K562 (cell line): Measurements from ENCODE around the gene HEY2. TPM values are rescaled to one million over a fixed set of nuclear protein-coding genes. Genes with fewer than 3 reads are reported as not detected.

Experiments used
- ATAC-seq: fragments of 200-7000 bp; cut with Tn5 transposase; 3 replicates; pipeline ENCODE4 v1.9.1; 2020; ENCODE audit warnings: moderate library complexity
- BruUV-seq: library from RNA; stranded (reverse); fragments of 400-500 nt; replicated peaks from 2 replicates; lab custom pipeline; 2021; lab: Mats Ljungman, UMichigan
- CTCF ChIA-PET: fragments of 300-600 bp; formaldehyde crosslinking; extraction: SDS; loops from one replicate; lab custom pipeline; 2021; ENCODE audit warnings: low intra/inter-chr PET ratio; lab: Yijun Ruan, JAX
- POLR2A ChIA-PET: fragments of 300-600, 350-650 bp; sonication (Branson Sonifier 250); formaldehyde crosslinking; extraction: SDS; loops from one replicate; lab custom pipeline; 2021; ENCODE audit warnings: antibody characterized with exemption, inconsistent platforms; lab: Yijun Ruan, JAX
- DNase-seq, 4 experiments: peaks; one replicate each; pipeline versions ENCODE4 v3.0.0 to v3.0.0-alpha.2; 2011 to 2018; ENCODE audit warnings: low spot score in 3 of 4, mixed read lengths in 3 of 4; ENCODE audit errors: extremely low read depth in 1 of 4
- FAIRE-seq: peaks from 2 replicates; lab custom pipeline; 2011; peaks lifted over from hg19 to GRCh38; lab: Jason Lieb, UNC
- H2AFZ ChIP-seq: 2 replicates; pipeline ENCODE4 v1.6.0; 2011; ENCODE audit warnings: low read depth, low read length, control low read depth, inconsistent platforms
- H3K27ac ChIP-seq: fragments of 200-600 bp; 3 replicates; pipeline ENCODE4 v1.8.0; 2011; ENCODE audit warnings: low read depth, mild to moderate bottlenecking, control low read depth, inconsistent platforms, low read length, moderate library complexity, mixed read lengths; ENCODE audit errors: extremely low read depth
- H3K27me3 ChIP-seq, 2 experiments: fragments of 300-600 bp in 1 of 2; 2 replicates in 1 of 2; 3 replicates in 1 of 2; pipeline versions ENCODE4 v1.6.0 to v1.8.0; 2011; ENCODE audit warnings: inconsistent platforms in 2 of 2, low read length in 2 of 2, mild to moderate bottlenecking in 1 of 2, mixed read lengths in 1 of 2, moderate library complexity in 1 of 2; ENCODE audit not compliant: control insufficient read depth in 2 of 2, insufficient read depth in 2 of 2
- H3K36me3 ChIP-seq: fragments of 300-600 bp; 3 replicates; pipeline ENCODE4 v1.8.0; 2011; ENCODE audit warnings: mild to moderate bottlenecking, low read length, inconsistent platforms; ENCODE audit not compliant: control insufficient read depth, insufficient read depth
- H3K4me1 ChIP-seq, 2 experiments: fragments of 200-600 bp in 1 of 2; replicated peaks in 1 of 2; 2 replicates in 1 of 2; 3 replicates in 1 of 2; pipeline versions ENCODE4 v1.5.1 to v1.8.0; 2011; ENCODE audit warnings: inconsistent platforms in 2 of 2, low read length in 2 of 2, mild to moderate bottlenecking in 1 of 2, mixed read lengths in 1 of 2, moderate library complexity in 1 of 2; ENCODE audit not compliant: control insufficient read depth in 2 of 2, insufficient read depth in 2 of 2
- H3K4me2 ChIP-seq: 2 replicates; pipeline ENCODE4 v1.6.1; 2011; ENCODE audit warnings: low read length, control low read depth, inconsistent platforms, mixed read lengths; ENCODE audit not compliant: insufficient read depth
- H3K4me3 ChIP-seq: fragments of 200-600 bp; sonication (generic), shearing (Covaris generic); 2 replicates; pipeline ENCODE4 v1.5.1; 2016; ENCODE audit warnings: control low read depth, inconsistent platforms
- H3K79me2 ChIP-seq: fragments of 200-600 bp; 3 replicates; pipeline ENCODE4 v1.8.0; 2011; ENCODE audit warnings: low read length, inconsistent platforms; ENCODE audit not compliant: control insufficient read depth, insufficient read depth
- H3K9ac ChIP-seq, 2 experiments: 2 replicates each; pipeline versions ENCODE4 v1.6.0 to v1.6.1; 2011; ENCODE audit warnings: low read depth in 2 of 2, low read length in 2 of 2, control low read depth in 1 of 2, inconsistent platforms in 1 of 2, mild to moderate bottlenecking in 1 of 2, mixed read lengths in 1 of 2; ENCODE audit not compliant: insufficient read depth in 1 of 2
- H3K9me1 ChIP-seq: one replicate; pipeline ENCODE4 v1.6.0; 2011; ENCODE audit warnings: inconsistent platforms, mild to moderate bottlenecking, low read length, moderate library complexity; ENCODE audit not compliant: control insufficient read depth, insufficient read depth
- H3K9me3 ChIP-seq: replicated peaks from 2 replicates; pipeline ENCODE4 v1.5.1; 2011; ENCODE audit warnings: low read depth, low read length, inconsistent platforms; ENCODE audit not compliant: control insufficient read depth, insufficient read depth
- H4K20me1 ChIP-seq: replicated peaks from 2 replicates; pipeline ENCODE4 v1.6.1; 2011; ENCODE audit warnings: low read length, inconsistent platforms, mixed read lengths; ENCODE audit not compliant: control insufficient read depth, insufficient read depth
- C11orf30 ChIP-seq: fragments of 450-650 bp; IDR thresholded peaks from 2 replicates; pipeline ENCODE4 v1.6.1; 2016; ENCODE audit warnings: low read depth, mild to moderate bottlenecking
- CTCF ChIP-seq, 3 experiments: IDR thresholded peaks in 2 of 3; conservative IDR thresholded peaks in 1 of 3; 2 replicates each; pipeline ENCODE4 v1.5.1; 2011 to 2012; ENCODE audit warnings: low read length in 3 of 3, mild to moderate bottlenecking in 3 of 3, control low read depth in 2 of 3, improper control_type of control experiment in 1 of 3, inconsistent platforms in 1 of 3, low read depth in 1 of 3, mixed read lengths in 1 of 3, moderate library complexity in 1 of 3; ENCODE audit not compliant: insufficient read depth in 2 of 3
- GABPA ChIP-seq: fragments of 200-800 bp; sonication (Bioruptor generic); conservative IDR thresholded peaks from 2 replicates; pipeline ENCODE4 v1.6.1; 2016; ENCODE audit warnings: low read depth, missing genetic modification characterization, missing compliant biosample characterization
- GATAD2B ChIP-seq: fragments of 450-650 bp; IDR thresholded peaks from 2 replicates; pipeline ENCODE4 v1.6.1; 2017; ENCODE audit warnings: mild to moderate bottlenecking, borderline replicate concordance
- HOXB6 ChIP-seq: fragments of 250-450 bp; sonication (Bioruptor Pico); IDR thresholded peaks from 2 replicates; pipeline ENCODE4 v1.5.1; 2022; ENCODE audit warnings: mild to moderate bottlenecking, borderline replicate concordance
- MEF2D ChIP-seq: conservative IDR thresholded peaks from 2 replicates; pipeline ENCODE4 v1.6.1; 2016; ENCODE audit warnings: low read depth, missing genetic modification characterization, missing compliant biosample characterization
- MIER1 ChIP-seq: fragments of 450-650 bp; IDR thresholded peaks from 2 replicates; pipeline ENCODE4 v1.6.1; 2016; ENCODE audit warnings: antibody characterized with exemption, mild to moderate bottlenecking, low read depth
- NR1H2 ChIP-seq: sonication (generic); formaldehyde crosslinking; IDR thresholded peaks from 2 replicates; pipeline ENCODE4 v1.4.0; 2020; ENCODE audit warnings: mild to moderate bottlenecking, missing genetic modification reagents
- RBBP5 ChIP-seq: fragments of 200-600 bp; sonication (generic); IDR thresholded peaks from 2 replicates; pipeline ENCODE4 v1.6.1; 2012; ENCODE audit warnings: borderline replicate concordance, mild to moderate bottlenecking, low read length, control low read depth, inconsistent platforms; ENCODE audit not compliant: insufficient read depth, poor library complexity, severe bottlenecking
- SMARCA4 ChIP-seq: fragments of 450-650 bp; IDR thresholded peaks from 2 replicates; pipeline ENCODE4 v1.6.1; 2016
- SREBF1 ChIP-seq: fragments of 150-350 bp; IDR thresholded peaks from 2 replicates; pipeline ENCODE4 v1.6.1; 2014; ENCODE audit warnings: antibody characterized with exemption, low read depth, low read length, borderline replicate concordance
- ZFP1 ChIP-seq: fragments of 450-650 bp; formaldehyde crosslinking; IDR thresholded peaks from 2 replicates; pipeline ENCODE4 v1.4.0; 2020; ENCODE audit warnings: mild to moderate bottlenecking, mixed read lengths
- ZNF133 ChIP-seq: fragments of 250-450 bp; sonication (Bioruptor Pico); IDR thresholded peaks from 2 replicates; pipeline ENCODE4 v1.4.0; 2020; ENCODE audit warnings: mild to moderate bottlenecking
- ZNF23 ChIP-seq: fragments of 250-450 bp; sonication (Bioruptor Pico); IDR thresholded peaks from 2 replicates; pipeline ENCODE4 v1.4.0; 2020; ENCODE audit warnings: mild to moderate bottlenecking
- ZNF57 ChIP-seq: fragments of 450-650 bp; formaldehyde crosslinking; IDR thresholded peaks from 2 replicates; pipeline ENCODE4 v1.4.0; 2020; ENCODE audit warnings: mild to moderate bottlenecking, moderate library complexity
- WGBS: fragments of 100-300 bp; shearing (Covaris generic); methylation state at CpG from one replicate; pipeline ENCODE4 v1.1.6; 2016; ENCODE audit warnings: low coverage, mixed read lengths; ENCODE audit not compliant: insufficient coverage; ENCODE audit errors: missing lambda C conversion rate; 5-methylcytosine and 5-hydroxymethylcytosine counted together
- in situ Hi-C: fragments of 300-500 bp; cut with MboI; formaldehyde crosslinking; loops from 4 replicates; pipeline ENCODE4 v1.15.0; 2018; ENCODE audit warnings: inconsistent platforms, mixed read lengths
- intact Hi-C: fragments of 100-400 bp; cut with micrococcal nuclease; formaldehyde crosslinking; loops from 2 replicates; pipeline ENCODE4 v1.14.2; 2022
- polyA plus RNA-seq, 8 experiments: library from polyadenylated mRNA; depleted of rRNA in 4 of 8; stranded (reverse) in 5 of 8; unstranded in 3 of 8; fragments of >200 nt; fragmentation: Nextera tagmentation in 2 of 8; fragmentation: Illumina TruSeq in 1 of 8; extraction: Ambion mirVana in 2 of 8; extraction: Trizol in 1 of 8; gene quantifications; 2 replicates each; pipeline versions ENCODE4 v1.2.1 to v1.2.3, GENCODE V29; 2011 to 2014; ENCODE audit warnings: inconsistent platforms in 1 of 8, missing spikeins in 1 of 8
- total RNA-seq, 7 experiments: library from RNA; depleted of rRNA in 6 of 7; stranded (reverse); fragments of >200 nt in 6 of 7; fragmentation: Illumina TruSeq in 2 of 7; extraction: Trizol in 2 of 7; gene quantifications; 2 replicates each; pipeline versions ENCODE4 v1.2.1 to v1.2.3, GENCODE V29; 2011 to 2021; ENCODE audit warnings: low replicate concordance in 1 of 7

The HEY2 gene
- total and polyA plus RNA-seq, 9 of the 15 experiments (the other 6 are each of a cell fraction or from before 2014, with no cell fraction given): 0.03 to 0.07 (median 0.06) TPM; not detected in 5

- 100% methylated on average over 1 of the region's 1 CpG for WGBS
- POLR2A ChIA-PET: interaction anchor here (2.7 kb wide), 1 partner anchor 14 kb away, joined by 8 read pairs; no protein-coding TSS in a partner anchor
- H3K4me1 ChIP-seq: peaks cover 0 to 10% of the 10 kb centered on the region in 2 experiments; a peak in 1 of 5 replicates
- H2AFZ ChIP-seq: no peak overlapping the region
- no peaks in the 10 kb centered on the region for H3K27me3 ChIP-seq
- no peak overlapping the region for H3K4me3 ChIP-seq
- no peak for FAIRE-seq
- no peaks in the 10 kb centered on the region for H3K9me3 ChIP-seq
- no peak for TF ChIP-seq C11orf30
- TF ChIP-seq ZNF133 (CRISPR knock-in tag): no peak
- TF ChIP-seq MIER1: no peak
- no peak for TF ChIP-seq CTCF (IDR thresholded peaks at IDR 0.05 in 2 of 3, conservative IDR thresholded peaks at IDR 0.05 in 1 of 3; ENCODE audit: insufficient read depth in 2 of 3, low read depth in 1 of 3, low read length in 3 of 3)
- TF ChIP-seq NR1H2 (CRISPR knock-in tag): no peak
- no peak for TF ChIP-seq GABPA (tag)
- no peak for TF ChIP-seq RBBP5
- no peak for TF ChIP-seq SREBF1
- TF ChIP-seq HOXB6 (CRISPR knock-in tag): no peak
- TF ChIP-seq GATAD2B: no peak
- TF ChIP-seq ZNF23 (CRISPR knock-in tag): no peak
- TF ChIP-seq MEF2D (tag): no peak
- TF ChIP-seq ZNF57: no peak
- TF ChIP-seq ZFP1 (CRISPR knock-in tag): no peak
- no peak for TF ChIP-seq SMARCA4
- H4K20me1 ChIP-seq: no peaks in the 10 kb centered on the region
- H3K27ac ChIP-seq: no peak overlapping the region
- peaks cover 34% of the 10 kb centered on the region for H3K79me2 ChIP-seq
- no peak for DNase-seq
- peaks cover 5% of the 10 kb centered on the region for H3K36me3 ChIP-seq
- CTCF ChIA-PET: no interaction called here
- in situ Hi-C loops: no loop called here
- intact Hi-C loops: no loop called here
- H3K9ac ChIP-seq: no peak overlapping the region
- peaks cover 3% of the 10 kb centered on the region for H3K9me1 ChIP-seq
- no peak overlapping the region for H3K4me2 ChIP-seq
- ATAC-seq: no peak
- BruUV-seq: no TSS peak
Observed at GRCh38 chr6:125795301-125795700, 45.9 kb downstream of the HEY2 start.
